ENCODE results near the gene KCTD7. TPM values are rescaled to one million over a fixed set of nuclear protein-coding genes. Genes with fewer than 3 reads are reported as not detected.
"Not testable (repeated sequence)": the region's sequence is repeated elsewhere in the genome, so short reads cannot be mapped to it uniquely, and the experiment has no call there.

KCTD7 gene
- total RNA-seq, 1 experiment from 2014 or later: 11.6 TPM

DNA sequence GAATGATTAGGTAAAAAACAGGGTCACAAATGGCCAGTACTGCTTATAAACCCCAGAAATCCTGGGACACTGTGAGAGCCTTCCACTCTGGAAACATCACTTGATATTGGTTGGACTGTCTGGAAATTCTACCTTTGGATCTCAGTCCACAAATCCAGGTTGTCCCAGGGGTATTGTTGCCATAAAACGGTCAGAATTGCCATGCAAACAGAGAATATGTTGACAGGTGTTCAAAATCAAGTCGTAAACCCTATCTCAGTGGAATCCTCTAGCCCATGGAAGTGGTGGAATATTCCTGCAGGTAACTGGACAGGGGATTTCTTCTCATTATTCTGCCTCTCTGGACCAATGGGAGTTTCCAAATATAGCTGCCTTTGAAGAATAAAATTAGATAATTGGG, 31.2 kb upstream of the KCTD7 start:
- Histone ChIP-seq H3K4me3 (ENCODE audit: insufficient read depth, low read depth, low read length) (no peak overlapping the region), H3K27me3 (ENCODE audit: control insufficient read depth, insufficient read depth, low read length) (no peaks in the 10 kb centered on the region), H3K36me3 (replicated peaks; ENCODE audit: control insufficient read depth, insufficient read depth, low read length) (no peaks in the 10 kb centered on the region)
- no peak for DNase-seq

DNA sequence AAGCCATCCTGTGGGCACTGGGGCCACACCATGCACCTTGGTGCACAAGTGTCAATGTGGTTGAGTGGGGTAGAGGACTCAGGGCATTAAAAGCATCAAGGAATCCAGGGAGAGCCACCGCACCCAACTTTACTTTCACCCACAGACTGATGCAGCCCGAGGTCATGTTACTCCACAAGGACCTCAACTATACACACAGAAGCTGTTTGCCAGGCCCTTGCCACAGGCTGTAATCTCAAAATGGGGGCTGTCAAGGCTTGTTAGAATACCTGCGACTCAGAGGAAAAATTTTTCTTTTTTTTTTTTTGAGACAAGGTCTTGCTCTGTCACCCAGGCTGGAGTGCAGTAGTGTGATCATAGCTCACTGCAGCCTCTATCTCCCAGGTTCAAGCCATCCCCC, 26.5 kb upstream of the KCTD7 start:
- H3K27me3 ChIP-seq (ENCODE audit: control insufficient read depth, insufficient read depth, low read length): no peaks in the 10 kb centered on the region
- no peaks in the 10 kb centered on the region for H3K36me3 ChIP-seq (replicated peaks; ENCODE audit: control insufficient read depth, insufficient read depth, low read length)
- DNase-seq: no peak
- H3K4me3 ChIP-seq (ENCODE audit: insufficient read depth, low read depth, low read length): no peak overlapping the region

DNA sequence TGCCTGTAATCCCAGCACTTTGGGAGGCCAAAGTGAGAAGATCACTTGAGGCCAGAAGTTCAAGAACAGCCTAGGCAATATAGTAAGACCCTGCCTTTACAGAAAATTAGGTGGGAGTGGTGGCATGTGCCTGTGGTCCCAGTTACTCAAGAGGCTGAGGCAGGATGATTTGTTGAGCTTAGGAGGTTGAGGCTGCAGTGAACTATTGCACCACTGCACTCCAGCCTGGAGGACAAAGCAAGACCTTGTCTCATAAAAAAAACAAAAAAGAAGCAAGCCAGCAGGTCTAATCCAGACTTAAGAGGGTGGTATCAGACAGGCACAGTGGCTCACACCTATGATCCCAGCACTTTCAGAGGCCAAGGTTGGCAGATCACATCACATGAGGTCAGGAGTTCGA, 24.5 kb upstream of the KCTD7 start:
- no peak for DNase-seq
- H3K36me3 ChIP-seq (replicated peaks; ENCODE audit: control insufficient read depth, insufficient read depth, low read length): no peaks in the 10 kb centered on the region

DNA sequence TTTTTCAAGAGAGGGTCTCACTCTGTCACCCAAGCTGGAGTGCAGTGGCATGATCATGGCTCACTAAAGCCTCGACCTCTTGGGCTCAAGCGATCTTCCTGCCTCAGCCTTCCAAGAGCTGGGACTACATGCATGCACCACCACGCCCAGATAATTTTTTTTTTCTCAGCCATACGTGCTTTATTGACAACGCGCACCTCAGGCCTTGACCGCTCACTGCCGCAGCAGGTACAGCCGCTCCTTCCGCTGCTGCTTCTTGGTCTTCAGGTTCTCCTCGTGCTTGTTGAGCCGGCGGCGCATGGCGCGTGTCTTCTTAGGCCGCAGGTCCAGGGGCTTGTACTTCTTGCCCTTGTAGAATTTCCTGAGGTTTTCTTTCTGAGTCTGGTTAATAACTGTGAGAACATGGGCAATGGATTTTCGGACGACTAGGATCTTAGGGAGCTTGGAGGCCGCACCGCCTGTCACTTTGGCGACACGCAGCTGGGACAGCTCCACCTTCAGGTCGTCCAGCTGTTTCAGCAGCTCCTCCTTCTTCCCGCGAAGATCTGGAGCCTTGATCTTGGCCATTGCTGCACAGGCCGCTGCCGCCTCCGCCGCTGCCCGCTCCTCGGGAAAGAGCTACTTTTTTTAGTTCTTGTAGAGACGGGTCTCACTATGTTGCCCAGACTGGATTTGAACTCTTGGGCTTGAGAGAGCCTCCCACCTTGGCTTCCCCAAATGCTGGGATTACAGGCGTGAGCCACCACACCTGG, 22.0 kb upstream of the KCTD7 start:
- H3K36me3 ChIP-seq (replicated peaks; ENCODE audit: control insufficient read depth, insufficient read depth, low read length): not testable (repeated sequence)
- peak; percentile 51 for DNase-seq

More for the DNA sequence above, 24.5 kb upstream of the KCTD7 start:
- Histone ChIP-seq H3K27me3 (ENCODE audit: control insufficient read depth, insufficient read depth, low read length) (no peaks in the 10 kb centered on the region), H3K4me3 (ENCODE audit: insufficient read depth, low read depth, low read length) (no peak overlapping the region)

DNA sequence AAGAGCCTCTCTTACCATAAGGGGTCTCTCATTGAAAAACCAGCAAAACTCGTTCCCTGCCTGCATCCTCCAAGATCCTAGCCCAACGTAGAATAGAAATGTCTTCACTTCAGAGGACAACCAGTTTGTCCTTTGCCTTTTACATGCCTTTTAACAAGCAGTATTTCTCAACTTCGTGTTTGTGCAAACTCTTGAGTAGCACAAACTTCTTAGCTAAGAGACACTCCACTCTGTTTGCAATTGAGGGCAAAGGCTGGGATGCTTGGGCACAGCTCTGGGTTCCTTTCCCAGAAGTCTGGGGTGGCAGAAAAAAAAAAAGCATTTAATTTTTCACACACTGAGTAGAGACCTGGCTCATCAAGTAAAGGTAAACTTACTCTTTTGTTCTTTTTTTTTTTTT, 19.5 kb upstream of the KCTD7 start:
- Histone ChIP-seq H3K27me3 (ENCODE audit: control insufficient read depth, insufficient read depth, low read length) (no peaks in the 10 kb centered on the region), H3K36me3 (replicated peaks; ENCODE audit: control insufficient read depth, insufficient read depth, low read length) (no peaks in the 10 kb centered on the region), H3K4me3 (ENCODE audit: insufficient read depth, low read depth, low read length) (no peak overlapping the region)
- DNase-seq: peak; percentile 30

More for the DNA sequence above, 22.0 kb upstream of the KCTD7 start:
- H3K27me3 ChIP-seq (ENCODE audit: control insufficient read depth, insufficient read depth, low read length); H3K4me3 ChIP-seq (ENCODE audit: insufficient read depth, low read depth, low read length): not testable (repeated sequence)

DNA sequence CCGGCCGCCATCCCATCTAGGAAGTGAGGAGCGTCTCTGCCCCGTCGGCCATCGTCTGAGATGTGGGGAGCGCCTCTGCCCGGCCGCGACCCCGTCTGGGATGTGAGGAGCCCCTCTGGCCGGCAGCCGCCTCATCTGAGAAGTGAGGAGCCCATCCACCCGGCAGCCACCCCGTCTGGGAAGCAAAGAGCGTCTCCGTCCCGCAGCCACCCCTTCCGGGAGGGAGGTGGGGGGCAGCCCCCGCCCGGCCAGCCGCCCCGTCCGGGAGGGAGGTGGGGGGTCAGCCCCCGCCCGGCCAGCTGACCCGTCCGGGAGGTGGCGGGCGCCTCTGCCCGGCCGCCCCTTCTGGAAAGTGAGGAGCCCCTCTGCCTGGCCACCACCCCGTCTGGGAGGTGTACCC, 14.1 kb upstream of the KCTD7 start:
- not testable (repeated sequence) for H3K4me3 ChIP-seq (ENCODE audit: insufficient read depth, low read depth, low read length)

DNA sequence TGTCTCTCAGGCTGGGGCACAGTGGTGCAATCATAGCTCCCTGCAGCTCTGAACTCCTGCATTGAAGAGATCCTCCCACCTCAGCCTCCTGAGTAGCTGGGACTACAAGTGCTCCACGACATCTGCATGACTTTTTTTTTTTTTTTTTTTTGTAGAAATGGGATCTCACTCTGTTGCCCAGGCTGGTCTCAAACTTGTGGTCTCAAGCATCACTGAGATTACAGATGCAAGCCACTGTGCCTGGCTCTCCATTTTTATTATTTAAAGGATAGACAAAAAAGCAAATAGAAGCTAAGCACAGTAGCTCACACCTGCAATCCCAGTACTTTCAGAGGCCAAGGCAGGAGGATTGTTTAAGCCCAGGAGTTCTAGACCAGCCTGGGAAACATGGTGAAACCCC, 13.0 kb upstream of the KCTD7 start:
- DNase-seq: no peak
- H3K27me3 ChIP-seq (ENCODE audit: control insufficient read depth, insufficient read depth, low read length): no peaks in the 10 kb centered on the region
- H3K4me3 ChIP-seq (ENCODE audit: insufficient read depth, low read depth, low read length): no peak overlapping the region
- no peaks in the 10 kb centered on the region for H3K36me3 ChIP-seq (replicated peaks; ENCODE audit: control insufficient read depth, insufficient read depth, low read length)

More for the DNA sequence above, 14.1 kb upstream of the KCTD7 start:
- not testable (repeated sequence) for H3K36me3 ChIP-seq (replicated peaks; ENCODE audit: control insufficient read depth, insufficient read depth, low read length); DNase-seq; H3K27me3 ChIP-seq (ENCODE audit: control insufficient read depth, insufficient read depth, low read length)

DNA sequence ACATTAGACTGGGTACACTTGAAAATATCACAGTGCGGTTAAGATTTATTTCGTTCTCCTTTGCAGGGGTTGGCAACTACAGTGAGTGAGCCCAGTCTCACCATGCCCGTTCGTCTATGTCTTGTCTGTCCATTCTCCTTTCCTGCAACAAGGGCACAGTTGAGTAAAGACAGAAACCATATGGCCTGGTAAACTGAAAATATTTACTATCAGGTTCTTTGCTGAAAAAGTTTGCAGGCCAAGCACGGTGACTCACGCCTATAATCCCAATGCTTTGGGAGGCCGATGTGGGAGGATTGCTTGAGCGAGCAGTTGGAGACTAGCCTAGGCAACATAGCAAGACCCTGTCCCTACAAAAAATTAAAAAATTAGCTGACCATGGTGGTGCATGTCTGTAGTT, 11.4 kb upstream of the KCTD7 start:
- Histone ChIP-seq H3K27me3 (ENCODE audit: control insufficient read depth, insufficient read depth, low read length) (no peaks in the 10 kb centered on the region), H3K4me3 (ENCODE audit: insufficient read depth, low read depth, low read length) (no peak overlapping the region)

DNA sequence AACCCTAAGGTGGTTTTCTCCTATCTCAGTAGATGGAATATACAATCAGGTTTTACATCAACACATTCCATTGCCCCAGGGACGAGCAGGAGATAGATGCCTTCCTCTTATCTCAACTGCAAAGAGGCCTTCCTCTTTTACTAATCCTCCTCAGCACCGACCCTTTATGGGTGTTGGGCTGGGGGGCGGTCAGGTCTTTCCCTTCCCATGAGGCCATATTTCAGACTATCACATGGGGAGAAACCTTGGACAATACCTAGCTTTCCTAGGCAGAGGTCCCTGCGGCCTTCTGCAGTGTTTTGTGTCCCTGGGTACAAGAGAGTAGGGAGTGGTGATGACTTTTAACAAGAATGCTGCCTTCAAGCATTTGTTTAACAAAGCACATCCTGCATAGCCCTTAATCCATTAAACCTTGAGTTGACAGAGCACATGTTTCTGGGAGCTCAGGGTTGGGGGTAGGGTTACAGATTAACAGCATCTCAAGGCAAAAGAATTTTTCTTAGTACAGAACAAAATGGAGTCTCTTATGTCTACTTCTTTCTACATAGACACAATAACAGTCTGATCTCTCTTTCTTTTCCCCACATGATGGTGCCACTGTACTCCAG, 9.2 kb upstream of the KCTD7 start:
- H3K36me3 ChIP-seq (replicated peaks; ENCODE audit: control insufficient read depth, insufficient read depth, low read length); H3K27me3 ChIP-seq (ENCODE audit: control insufficient read depth, insufficient read depth, low read length); H3K4me3 ChIP-seq (ENCODE audit: insufficient read depth, low read depth, low read length): not testable (repeated sequence)
- DNase-seq: peak; percentile 43

More for the DNA sequence above, 11.4 kb upstream of the KCTD7 start:
- DNase-seq: no peak
- no peaks in the 10 kb centered on the region for H3K36me3 ChIP-seq (replicated peaks; ENCODE audit: control insufficient read depth, insufficient read depth, low read length)

DNA sequence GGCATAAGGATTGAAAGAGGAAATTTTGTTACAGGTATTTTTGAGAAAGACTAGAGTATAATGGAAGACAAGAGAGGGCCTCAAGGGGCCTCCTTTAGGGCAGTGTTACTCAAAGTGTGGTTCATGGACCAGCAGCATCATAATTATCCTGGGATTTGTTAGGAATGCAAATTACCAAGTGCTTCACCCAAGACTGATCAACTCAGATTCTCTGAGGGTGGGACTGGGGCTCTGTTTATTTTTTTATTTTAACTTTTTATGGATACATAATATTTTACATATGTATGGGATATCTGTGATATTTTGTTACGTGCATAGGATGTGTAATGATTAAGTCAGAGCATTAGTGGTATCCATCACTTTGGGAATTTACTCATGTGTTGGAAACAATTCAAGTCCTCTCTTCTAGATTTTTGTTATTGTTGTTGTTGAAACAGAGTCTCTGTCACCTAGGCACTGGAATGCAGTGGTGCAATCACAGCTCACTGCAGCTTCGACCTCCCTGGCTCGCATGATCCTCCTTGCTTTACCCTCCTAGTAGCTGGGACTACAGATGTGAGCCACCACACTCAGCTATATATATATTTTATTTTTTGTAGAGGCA, 2.2 kb upstream of the KCTD7 start:
- Histone ChIP-seq H3K4me3 (ENCODE audit: insufficient read depth, low read depth, low read length) (no peak overlapping the region), H3K27me3 (ENCODE audit: control insufficient read depth, insufficient read depth, low read length) (no peaks in the 10 kb centered on the region), H3K36me3 (replicated peaks; ENCODE audit: control insufficient read depth, insufficient read depth, low read length) (no peaks in the 10 kb centered on the region)
- no peak for DNase-seq

DNA sequence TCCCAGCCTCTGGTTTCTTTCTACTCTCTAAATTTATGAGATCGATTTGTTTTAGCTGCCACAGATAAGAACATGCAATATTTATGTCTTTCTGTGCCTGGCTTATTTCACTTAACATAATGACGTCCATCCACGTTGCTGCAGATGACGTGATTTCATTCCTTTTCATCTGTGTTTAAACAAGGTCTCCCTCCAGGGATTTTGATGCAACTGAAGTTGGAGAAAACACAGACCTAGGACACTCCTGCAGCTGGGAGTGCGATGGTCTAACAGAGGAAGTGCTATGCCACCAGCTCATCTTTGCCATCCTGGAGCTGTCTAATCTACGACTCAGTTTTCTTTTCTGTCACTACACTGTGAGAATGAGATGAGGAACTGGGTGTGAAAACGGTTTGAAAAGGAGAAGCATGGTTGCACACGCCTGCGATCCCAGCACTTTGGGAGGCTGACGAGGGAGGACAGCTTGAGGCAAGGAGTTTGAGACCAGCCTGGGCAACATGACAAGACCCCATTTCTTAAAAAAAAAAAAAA, 1.5 kb upstream of the KCTD7 start:
- no peak for DNase-seq
- no peak overlapping the region for H3K4me3 ChIP-seq (ENCODE audit: insufficient read depth, low read depth, low read length)
- H3K36me3 ChIP-seq (replicated peaks; ENCODE audit: control insufficient read depth, insufficient read depth, low read length): no peaks in the 10 kb centered on the region
- no peaks in the 10 kb centered on the region for H3K27me3 ChIP-seq (ENCODE audit: control insufficient read depth, insufficient read depth, low read length)

DNA sequence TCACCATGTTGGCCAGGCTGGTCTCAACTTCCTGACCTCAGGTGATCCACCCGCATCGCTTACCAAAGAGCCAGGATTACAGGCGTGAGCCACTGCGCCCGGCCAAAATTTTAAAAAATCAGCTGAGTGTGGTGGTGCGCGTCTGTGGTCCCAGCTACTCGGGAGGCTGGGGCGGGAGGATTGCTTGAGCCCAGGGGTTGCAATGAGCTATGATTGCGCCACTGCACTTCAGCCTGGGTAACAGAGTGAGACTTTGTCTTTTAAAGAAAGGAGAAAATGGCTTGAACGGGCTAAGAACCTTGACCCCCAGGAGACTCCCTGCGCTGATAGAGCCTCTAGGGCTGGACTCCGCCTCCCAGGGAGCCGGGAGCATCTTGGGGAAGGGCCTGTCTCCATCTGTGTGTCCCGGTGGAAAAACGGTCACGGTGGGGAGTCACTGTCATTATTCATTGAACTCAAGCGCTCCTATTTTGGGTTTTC, 760 bp upstream of the KCTD7 start:
- Histone ChIP-seq H3K36me3 (replicated peaks; ENCODE audit: control insufficient read depth, insufficient read depth, low read length) (no peaks in the 10 kb centered on the region), H3K4me3 (ENCODE audit: insufficient read depth, low read depth, low read length) (peak overlapping the region; percentile 79), H3K27me3 (ENCODE audit: control insufficient read depth, insufficient read depth, low read length) (no peaks in the 10 kb centered on the region)
- no peak for DNase-seq

DNA sequence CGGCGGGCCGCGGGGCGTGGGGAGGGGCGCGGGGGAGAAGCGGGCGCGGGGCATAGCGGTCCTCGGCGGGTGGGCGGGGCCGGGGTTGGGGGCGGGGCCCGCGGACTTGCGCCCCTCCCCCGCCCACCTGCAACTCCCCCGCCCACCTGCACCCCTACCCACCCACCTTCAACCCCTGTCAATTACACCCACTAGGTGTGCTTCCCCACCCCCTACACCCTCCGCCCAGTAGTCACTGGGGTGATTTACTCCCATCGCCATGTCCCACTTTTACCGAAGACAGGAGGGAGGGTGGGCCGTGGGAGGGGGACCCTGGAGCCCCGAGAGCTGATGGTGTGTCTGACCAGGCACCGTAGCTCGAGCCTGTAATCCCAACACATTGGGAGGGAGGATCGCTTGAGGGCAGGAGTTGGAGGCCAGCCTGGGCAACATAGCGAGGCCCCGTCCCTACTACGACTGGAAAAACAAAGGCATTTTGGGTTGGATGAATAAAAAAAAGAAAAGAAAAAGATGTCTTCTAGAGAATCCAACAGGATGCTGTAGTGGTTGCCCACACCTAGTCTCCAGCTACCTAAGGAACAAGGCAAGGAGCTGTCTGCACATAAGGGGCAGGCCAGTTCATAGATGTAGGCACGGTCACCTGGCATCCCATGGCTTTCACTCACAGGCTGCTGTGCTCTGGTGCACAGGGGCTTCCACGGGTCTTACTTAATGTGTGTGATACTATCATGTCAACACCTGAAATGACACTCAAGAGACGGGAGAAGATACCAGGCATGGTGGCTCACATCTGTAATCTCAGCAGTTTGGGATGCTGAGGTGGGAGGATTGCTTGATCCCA, 761 bp downstream of the KCTD7 start:
- Histone ChIP-seq H3K27me3 (ENCODE audit: control insufficient read depth, insufficient read depth, low read length) (no peaks in the 10 kb centered on the region), H3K4me3 (ENCODE audit: insufficient read depth, low read depth, low read length) (peak overlapping the region; percentile 93), H3K36me3 (replicated peaks; ENCODE audit: control insufficient read depth, insufficient read depth, low read length) (peaks cover 1% of the 10 kb centered on the region)
- peak; percentile 94 for DNase-seq

DNA sequence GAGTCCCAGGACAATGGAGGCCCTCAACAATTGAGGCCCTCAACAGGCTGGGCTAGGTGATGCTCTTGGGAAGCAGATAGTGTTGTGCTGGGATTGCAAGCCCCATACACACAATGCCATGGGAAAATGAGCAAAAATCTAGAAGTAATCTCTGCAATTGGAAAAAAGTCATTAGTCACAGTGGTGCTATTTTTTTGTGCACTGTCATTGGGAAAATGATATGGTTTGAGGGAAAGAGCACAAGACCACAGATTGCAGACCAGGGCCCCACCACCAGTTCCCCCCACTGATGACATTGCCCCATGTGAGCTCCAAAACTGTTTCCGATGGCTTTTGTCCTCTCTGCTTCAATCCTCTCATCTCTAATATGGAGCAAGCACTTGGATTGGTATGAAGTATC, 1.9 kb downstream of the KCTD7 start:
- DNase-seq: no peak
- Histone ChIP-seq H3K27me3 (ENCODE audit: control insufficient read depth, insufficient read depth, low read length) (no peaks in the 10 kb centered on the region), H3K4me3 (ENCODE audit: insufficient read depth, low read depth, low read length) (no peak overlapping the region)

More for the DNA sequence above, 1.9 kb downstream of the KCTD7 start:
- H3K36me3 ChIP-seq (replicated peaks; ENCODE audit: control insufficient read depth, insufficient read depth, low read length): peaks cover 1% of the 10 kb centered on the region
